ENCODE results near the gene SEC61G. TPM values are rescaled to one million over a fixed set of nuclear protein-coding genes. Genes with fewer than 3 reads are reported as not detected.

The SEC61G gene
- total and polyA plus RNA-seq, 9 donors: 66.7 to 187 (median 110) TPM

DNA sequence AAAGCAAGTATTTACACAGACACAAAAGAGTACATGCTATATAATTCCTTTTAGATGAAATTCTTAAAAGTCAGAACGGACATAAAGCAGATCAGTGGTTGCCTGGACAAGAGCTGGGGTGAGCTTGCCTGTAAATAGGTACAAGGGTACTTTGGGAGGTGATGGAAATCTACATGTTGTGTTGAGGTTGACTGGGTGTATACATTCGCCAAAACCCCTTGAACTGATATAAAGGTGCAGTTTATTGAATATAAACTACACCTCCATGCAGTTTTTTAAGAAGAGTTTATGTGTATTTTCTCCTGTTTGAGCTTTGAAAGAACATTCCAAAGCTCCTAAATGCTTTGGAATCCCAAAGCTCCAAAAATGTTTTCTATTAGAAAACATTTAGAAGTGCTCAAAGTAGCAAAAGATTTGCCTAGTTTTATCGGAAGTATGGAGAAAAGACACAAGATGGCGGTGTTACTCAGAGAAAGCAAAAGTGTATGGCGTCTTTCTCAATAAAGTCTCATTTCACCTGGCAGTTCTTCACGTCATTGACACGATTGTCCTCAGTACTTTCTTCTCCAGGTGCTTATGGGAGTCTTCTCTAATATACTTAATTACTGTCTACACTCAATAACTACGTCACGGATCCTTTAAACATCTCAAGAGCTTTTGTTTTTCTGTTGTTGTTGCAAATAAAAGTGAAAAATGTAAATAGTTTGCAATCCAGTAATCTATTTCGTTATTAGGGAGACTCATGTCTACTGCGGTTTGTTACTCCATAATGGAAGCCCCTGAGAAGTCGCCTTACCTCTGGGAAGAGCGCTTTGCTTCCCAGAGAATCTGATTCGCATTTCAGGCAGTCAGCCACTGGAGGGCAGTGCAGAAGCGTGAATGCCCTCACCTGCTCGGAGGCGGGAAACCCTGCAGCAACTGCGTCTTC, 14.7 kb upstream of the SEC61G start:
- H3K27ac ChIP-seq: no peak overlapping the region
- no peaks in the 10 kb centered on the region for H3K36me3 ChIP-seq
- no peaks in the 10 kb centered on the region for H3K9me3 ChIP-seq
- peak; percentile 82 to 88 (median 88) for DNase-seq
- no peaks in the 10 kb centered on the region for H3K4me1 ChIP-seq (ENCODE audit: insufficient read depth)
- TF ChIP-seq POLR2A (IDR thresholded peaks at IDR 0.05): no peak
- TF ChIP-seq, protein P1, sequence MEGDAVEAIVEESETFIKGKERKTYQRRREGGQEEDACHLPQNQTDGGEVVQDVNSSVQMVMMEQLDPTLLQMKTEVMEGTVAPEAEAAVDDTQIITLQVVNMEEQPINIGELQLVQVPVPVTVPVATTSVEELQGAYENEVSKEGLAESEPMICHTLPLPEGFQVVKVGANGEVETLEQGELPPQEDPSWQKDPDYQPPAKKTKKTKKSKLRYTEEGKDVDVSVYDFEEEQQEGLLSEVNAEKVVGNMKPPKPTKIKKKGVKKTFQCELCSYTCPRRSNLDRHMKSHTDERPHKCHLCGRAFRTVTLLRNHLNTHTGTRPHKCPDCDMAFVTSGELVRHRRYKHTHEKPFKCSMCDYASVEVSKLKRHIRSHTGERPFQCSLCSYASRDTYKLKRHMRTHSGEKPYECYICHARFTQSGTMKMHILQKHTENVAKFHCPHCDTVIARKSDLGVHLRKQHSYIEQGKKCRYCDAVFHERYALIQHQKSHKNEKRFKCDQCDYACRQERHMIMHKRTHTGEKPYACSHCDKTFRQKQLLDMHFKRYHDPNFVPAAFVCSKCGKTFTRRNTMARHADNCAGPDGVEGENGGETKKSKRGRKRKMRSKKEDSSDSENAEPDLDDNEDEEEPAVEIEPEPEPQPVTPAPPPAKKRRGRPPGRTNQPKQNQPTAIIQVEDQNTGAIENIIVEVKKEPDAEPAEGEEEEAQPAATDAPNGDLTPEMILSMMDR (IDR thresholded peaks at IDR 0.05): peak; percentile 64 to 78 (median 70)
- intact Hi-C loops (cut with DNase I): loop anchor here in 3 of 4 donors (2.0 to 10.0 kb wide), 4 partner anchors 479 to 641 kb away; no protein-coding TSS in a partner anchor
- WGBS, 3 donors: 9 to 16% (median 10%) methylated on average over 18 of the region's 18 CpGs
- no peaks in the 10 kb centered on the region for H3K27me3 ChIP-seq
- H3K4me3 ChIP-seq: peak overlapping the region; percentile 15

DNA sequence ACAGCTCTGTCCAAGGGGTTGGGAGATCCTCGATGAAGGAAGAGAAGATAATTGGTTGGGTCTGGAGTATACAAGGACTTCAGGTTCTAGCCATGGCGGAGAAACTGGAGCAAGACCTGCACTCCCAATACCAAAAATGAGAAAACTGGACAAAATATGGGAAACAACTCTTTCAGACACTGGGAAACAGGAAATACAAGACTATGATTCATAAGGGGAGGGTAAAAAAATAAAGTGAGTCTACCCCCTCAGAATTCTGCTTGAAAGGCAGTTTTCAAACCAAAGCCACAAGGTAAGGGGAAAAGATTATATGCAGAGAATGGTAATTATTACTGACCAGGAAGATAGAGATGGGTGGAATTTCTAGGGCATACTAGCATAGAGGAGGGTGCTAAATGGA, 10.2 kb upstream of the SEC61G start:
- Histone ChIP-seq H3K27me3 (no peaks in the 10 kb centered on the region), H3K36me3 (no peaks in the 10 kb centered on the region), H3K4me1 (ENCODE audit: insufficient read depth) (no peaks in the 10 kb centered on the region), H3K27ac (no peak overlapping the region), H3K4me3 (no peak overlapping the region), H3K9me3 (no peaks in the 10 kb centered on the region)
- no peak for DNase-seq
- intact Hi-C loops (cut with DNase I): no loop called here
- TF ChIP-seq EP300 (IDR thresholded peaks at IDR 0.05) (no peak), POLR2A (IDR thresholded peaks at IDR 0.05) (no peak)
- TF ChIP-seq, protein P1 (IDR thresholded peaks at IDR 0.05): no peak
- 78 to 87% (median 87%) methylated on average over 2 of the region's 2 CpGs for WGBS, 3 donors

GRCh38 chr7:54764861-54765260, 5.8 kb upstream of the SEC61G start:
- no peak for DNase-seq
- no peaks in the 10 kb centered on the region for H3K4me1 ChIP-seq (ENCODE audit: insufficient read depth)
- intact Hi-C loops (cut with DNase I): no loop called here
- H3K27me3 ChIP-seq: no peaks in the 10 kb centered on the region
- H3K36me3 ChIP-seq: no peaks in the 10 kb centered on the region
- 86 to 91% (median 89%) methylated on average over 9 of the region's 9 CpGs for WGBS, 3 donors
- TF ChIP-seq POLR2A (IDR thresholded peaks at IDR 0.05) (no peak), EP300 (IDR thresholded peaks at IDR 0.05) (no peak)
- TF ChIP-seq, protein P1 (IDR thresholded peaks at IDR 0.05): no peak
- no peak overlapping the region for H3K4me3 ChIP-seq
- no peaks in the 10 kb centered on the region for H3K9me3 ChIP-seq
- no peak overlapping the region for H3K27ac ChIP-seq

GRCh38 chr7:54757711-54758110, 1.3 kb downstream of the SEC61G start:
- no peak overlapping the region for H3K27ac ChIP-seq
- peaks cover 4% of the 10 kb centered on the region for H3K4me1 ChIP-seq (ENCODE audit: insufficient read depth)
- no peaks in the 10 kb centered on the region for H3K36me3 ChIP-seq
- no peaks in the 10 kb centered on the region for H3K27me3 ChIP-seq
- intact Hi-C loops (cut with DNase I): no loop called here
- TF ChIP-seq POLR2A (IDR thresholded peaks at IDR 0.05): no peak
- TF ChIP-seq, protein P1 (IDR thresholded peaks at IDR 0.05): no peak
- TF ChIP-seq EP300 (IDR thresholded peaks at IDR 0.05): no peak
- peak overlapping the region; percentile 97 for H3K4me3 ChIP-seq
- no peak for DNase-seq
- 57 to 63% (median 59%) methylated on average over 6 of the region's 6 CpGs for WGBS, 3 donors
- no peaks in the 10 kb centered on the region for H3K9me3 ChIP-seq
